COR-L47 (cell line): ENCODE measurements around the gene SMYD3.
"Not testable (repeated sequence)": the region's sequence is repeated elsewhere in the genome, so short reads cannot be mapped to it uniquely, and the experiment has no call there.

ENCODE experiments used
- DNase-seq: peaks from one replicate; lab custom pipeline; 2025; lab: John Stamatoyannopoulos, UW

Gene SMYD3

DNA sequence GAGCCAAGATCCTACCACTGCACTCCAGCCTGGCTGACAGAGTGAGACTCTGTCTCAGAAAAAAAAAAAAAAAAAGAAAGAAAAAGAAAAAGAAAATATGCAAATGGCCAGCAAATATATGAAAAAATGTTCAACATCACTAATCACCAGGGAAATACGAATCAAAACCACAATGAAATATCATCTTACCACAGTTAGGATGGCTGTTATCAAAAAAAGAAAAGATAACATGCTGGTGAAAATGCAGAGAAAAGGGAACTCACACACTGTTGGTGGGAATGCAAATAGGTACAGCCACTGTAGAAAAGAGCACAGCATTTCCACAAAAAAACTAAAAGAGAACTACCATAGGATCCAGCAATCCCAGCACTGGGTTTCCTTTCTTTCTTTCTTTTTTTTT, 477.5 kb downstream of the SMYD3 start:
- no peak for DNase-seq

DNA sequence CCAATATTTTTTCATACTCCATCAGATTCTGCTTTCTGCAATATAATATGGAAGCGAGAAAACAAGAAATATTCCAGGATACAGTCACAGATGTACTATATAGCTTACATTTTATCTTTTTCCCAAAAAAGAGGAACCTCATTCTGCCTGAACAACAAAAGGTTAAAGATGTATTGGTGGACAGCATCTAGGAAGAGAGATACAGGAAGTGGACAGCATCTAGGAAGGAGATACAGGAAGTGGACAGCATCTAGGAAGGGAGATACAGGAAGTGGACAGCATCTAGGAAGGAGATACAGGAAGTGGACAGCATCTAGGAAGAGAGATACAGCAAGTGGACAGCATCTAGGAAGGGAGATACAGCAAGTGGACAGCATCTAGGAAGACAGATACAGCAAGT, 483.0 kb downstream of the SMYD3 start:
- DNase-seq = not testable (repeated sequence)

DNA sequence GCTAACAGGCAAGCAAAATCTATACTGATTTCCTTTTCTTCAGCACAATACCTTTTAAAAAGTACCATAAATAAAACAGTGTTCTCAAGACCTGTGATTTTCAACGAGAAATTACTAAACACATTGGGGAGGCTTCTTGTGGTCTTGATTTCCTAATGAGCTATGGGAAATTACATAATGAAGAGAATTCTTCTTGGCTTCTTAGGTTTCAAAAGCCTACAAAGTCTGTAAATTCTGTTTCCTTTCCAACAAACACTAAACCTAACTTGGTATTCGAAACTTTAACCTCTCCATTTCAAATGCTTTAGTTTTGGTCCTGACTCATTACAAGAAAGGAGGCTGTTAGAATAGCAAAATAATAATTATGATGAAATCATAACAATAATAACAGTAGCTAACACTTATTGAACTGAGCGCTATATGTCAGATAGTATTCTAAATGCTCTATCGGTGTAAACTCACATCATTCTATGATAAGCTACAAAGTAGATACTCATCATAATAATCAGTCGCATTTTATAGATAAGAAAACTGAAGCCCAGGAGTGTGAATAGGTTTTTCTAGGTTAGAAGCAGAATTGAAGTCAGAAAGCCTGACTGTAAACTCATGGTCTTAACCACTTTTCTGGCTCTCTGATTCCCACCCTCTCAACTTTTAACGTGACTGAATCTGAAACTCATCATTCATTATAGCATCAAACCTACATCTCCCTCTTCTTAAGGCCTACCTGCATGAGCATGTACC, 486.7 kb downstream of the SMYD3 start:
- DNase-seq = no peak

DNA sequence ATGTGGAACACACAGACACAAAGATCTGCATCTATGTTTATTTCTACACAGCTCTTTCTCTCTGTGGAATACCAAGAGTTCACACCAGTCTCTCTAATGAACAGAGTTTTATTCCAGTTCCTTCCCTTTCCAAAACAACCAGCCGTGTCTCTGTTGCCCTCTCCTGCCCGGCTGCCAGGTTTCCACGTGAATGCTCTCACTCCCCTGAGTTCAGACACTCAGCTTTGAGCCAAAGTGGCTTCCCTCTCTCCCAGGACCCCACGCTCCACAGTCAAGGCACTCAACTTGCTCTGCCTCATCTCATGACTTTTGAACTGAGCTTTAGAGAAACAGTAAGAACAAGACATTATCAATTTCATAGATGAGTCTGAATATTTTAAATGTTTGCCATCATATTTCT, 488.9 kb downstream of the SMYD3 start:
- no peak for DNase-seq

DNA sequence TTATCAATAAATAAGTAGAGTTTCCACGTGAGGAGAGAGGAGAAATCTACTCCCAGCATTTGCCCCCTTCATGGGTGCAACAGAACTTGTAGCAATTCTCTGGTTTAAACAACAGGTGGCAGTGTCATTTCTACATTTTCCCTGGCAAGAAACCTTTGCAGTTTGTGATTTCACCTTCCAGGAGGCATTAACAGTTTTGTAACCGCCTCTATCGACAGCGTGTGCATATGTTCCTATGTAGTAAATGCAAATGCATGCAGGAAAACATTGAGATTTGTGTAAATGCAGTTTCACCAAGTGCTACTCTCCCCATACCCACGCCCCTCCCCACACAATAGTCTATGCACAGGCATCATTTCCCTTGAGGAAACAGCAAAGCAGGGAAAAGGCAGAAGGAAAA, 494.7 kb downstream of the SMYD3 start:
- peak; percentile 46 for DNase-seq

DNA sequence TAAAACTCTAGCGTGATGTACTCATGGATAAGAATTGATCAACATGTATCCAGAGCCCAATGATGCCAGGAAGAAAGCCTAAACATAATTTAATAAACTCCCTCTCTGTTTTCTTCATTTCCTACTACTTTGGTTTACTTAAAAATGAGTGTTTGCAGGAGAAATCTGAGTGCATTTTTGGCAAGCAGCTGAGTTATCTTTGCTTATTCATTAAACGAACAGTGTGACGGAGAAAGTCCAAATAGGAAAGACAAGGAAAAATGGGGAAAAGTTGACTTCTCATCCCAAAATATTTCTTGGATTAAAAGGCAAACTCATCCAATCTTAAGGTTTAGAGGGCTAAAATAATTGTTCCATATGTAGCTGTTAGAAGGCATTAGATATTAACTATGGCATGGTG, 496.7 kb downstream of the SMYD3 start:
- no peak for DNase-seq

DNA sequence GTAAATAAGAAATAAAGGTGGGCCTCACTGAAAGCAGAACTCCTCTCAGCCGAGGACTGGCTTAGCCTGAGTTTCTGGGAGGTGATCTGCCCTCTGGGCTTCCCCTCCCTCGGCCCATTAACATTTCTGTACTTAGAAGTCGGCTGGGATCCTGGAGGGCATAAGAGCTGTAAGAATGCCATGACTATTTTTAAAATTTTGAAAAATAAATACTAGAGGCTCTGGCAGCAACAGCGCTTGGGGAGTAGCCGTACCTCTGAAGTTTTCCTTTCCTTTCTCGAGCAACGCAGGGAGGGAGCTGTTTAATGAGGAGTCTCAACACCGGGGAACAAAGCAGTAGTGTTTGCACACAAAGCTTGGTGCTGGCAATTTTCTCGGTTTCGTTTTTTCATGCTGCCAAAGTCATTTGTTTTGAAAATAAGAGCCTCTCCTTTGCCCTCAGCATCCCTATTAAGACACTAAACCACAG, 498.7 kb downstream of the SMYD3 start:
- peak; percentile 60 for DNase-seq

DNA sequence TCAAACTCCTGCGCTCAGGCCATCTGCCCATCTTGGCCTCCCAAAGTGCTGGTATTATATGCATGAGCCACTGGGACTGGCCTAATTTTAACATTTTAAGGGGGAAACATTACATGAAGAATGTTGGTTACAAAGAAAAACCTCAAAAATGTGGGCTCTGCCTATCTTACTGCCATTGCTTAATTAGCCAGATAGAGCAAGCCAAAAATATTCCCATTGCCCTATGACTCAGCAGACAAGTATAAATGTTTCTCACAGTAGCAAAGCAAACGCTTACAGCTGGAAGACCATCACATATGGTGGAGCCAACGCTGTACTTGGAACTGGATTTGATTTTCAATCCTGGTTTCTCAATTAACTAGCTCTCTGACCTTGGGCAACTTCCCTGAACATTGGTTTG, 502.0 kb downstream of the SMYD3 start:
- DNase-seq = no peak

DNA sequence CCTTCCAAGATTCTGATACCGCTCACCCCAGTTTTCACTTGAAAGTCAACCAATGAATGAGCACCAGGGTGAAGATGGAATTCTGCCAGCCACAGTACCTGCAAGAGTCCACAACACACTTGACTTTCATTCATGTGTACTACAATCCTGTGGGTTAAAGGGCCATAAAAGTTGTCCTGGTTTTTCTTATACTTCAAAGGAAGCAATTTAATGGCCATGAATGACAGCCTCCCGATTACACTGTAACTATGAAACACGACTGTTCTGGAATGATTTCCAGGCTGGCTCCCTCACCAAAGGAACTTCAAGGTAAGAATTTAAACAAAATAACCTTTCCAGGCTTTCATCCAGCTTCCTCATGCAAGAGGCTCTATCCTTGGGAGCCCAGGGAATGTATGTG, 502.8 kb downstream of the SMYD3 start:
- no peak for DNase-seq

DNA sequence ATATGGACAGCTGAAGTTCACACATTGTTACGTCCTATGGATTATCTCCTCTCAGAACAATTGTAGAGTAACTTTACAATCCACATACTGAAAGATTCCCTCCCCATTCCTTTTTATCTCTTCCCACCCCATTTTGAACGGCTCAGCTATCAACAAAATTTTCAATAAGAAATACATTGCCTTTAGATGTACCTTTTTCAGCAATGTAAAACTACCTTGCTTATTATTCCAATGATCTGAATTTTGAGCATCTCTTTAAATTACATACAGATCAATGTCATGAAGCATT, 503.7 kb downstream of the SMYD3 start:
- DNase-seq = no peak

DNA sequence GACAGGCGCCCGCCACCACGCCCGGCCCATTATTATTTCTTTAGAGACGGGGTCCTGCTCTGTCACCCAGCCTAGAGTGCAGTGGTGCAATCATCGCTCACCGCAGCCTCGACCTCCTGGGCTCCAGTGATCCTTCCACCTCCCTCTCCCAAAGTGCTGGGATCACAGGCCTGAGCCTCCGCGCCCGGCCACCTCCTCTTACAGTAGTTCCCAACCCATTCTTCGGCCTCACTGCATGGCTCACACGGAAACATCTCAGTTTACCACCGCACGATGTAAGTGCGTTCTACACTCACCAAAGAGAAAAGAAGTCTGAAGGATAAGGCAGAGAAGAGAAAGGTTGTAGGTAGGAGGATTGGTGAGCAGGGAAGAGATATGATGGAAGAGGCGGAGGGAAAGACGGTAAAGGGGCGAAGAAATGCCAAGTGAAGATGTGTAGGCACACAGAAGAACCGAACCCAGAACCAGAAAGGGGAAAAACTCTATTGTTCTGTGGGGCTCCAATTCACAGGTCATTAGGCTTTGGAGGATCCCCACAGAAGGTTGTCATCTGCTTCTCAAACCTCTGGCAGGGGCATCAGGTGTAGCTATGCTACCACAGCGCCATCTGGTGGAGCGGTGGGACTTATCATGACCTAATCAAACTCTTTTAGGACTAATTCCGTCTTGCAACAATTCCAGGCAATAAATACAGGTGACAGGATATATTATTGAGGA, 504.2 kb downstream of the SMYD3 start:
- DNase-seq = peak; percentile 82

DNA sequence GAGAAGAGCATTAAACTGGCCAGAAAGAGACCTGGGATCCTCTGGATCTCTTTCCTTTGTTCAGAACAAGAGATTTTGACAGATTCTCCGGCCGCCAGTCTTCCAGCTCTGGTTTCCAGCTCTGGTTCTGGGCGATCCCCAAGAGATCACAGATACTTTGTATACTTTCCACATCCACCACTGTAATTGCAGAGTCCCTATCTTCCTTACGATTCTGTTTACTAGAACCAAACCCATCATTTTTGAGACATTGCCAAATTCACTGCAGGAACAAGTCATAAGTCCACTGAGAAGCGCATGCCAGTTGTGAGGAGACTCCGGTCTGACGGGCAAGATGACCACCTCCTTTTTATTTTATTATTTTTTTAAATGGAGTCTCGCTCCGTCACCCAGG, 505.2 kb downstream of the SMYD3 start:
- no peak for DNase-seq

DNA sequence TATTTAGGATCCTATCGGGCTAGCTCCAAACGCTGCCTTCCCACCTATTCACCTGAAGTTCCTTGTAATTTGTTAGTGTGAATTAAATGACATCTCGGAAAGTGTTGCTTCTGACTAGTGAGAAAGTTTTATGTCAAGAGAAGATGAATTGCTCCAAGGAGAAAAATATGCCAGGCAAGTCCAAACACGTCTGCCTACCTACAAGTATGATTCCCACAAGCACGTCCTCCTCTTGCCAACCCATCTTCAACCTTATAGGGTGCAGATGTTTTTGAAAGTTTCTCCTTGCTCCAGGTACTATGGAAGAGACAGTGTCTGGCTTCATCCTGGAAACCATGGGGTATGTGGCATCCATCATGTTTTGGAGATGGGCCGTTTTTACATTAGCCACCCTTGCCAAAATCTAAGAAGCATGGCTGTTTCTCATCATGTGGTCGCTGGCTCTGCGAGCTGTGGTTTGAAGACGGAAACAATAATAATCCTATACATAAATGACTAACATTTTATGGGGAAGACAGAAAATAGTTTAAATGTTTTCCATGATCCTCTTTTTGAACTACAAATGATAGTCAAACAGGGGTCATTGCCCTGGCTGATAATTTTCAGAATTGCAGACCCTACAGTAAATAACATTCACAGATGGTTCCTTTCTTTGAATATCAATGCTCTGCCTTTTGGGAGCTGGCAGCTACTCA, 505.8 kb downstream of the SMYD3 start:
- no peak for DNase-seq

DNA sequence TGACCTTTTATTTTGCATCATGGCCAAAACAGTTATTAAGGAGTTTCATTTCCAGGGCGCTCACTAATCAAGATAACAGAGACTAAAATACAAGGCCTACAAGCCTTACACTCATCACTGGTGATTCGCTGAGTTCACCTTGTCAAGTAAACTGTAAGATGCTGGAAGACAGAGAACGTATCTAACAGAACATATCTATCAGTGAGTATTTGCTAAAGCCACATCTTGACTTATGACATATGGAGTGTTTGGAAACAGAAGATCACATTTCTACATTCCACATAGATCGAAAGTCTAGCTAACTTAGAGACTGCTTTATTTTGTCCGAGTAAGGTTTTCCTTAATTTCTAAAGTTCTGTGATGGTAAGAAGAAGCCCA, 506.5 kb downstream of the SMYD3 start:
- DNase-seq = no peak

DNA sequence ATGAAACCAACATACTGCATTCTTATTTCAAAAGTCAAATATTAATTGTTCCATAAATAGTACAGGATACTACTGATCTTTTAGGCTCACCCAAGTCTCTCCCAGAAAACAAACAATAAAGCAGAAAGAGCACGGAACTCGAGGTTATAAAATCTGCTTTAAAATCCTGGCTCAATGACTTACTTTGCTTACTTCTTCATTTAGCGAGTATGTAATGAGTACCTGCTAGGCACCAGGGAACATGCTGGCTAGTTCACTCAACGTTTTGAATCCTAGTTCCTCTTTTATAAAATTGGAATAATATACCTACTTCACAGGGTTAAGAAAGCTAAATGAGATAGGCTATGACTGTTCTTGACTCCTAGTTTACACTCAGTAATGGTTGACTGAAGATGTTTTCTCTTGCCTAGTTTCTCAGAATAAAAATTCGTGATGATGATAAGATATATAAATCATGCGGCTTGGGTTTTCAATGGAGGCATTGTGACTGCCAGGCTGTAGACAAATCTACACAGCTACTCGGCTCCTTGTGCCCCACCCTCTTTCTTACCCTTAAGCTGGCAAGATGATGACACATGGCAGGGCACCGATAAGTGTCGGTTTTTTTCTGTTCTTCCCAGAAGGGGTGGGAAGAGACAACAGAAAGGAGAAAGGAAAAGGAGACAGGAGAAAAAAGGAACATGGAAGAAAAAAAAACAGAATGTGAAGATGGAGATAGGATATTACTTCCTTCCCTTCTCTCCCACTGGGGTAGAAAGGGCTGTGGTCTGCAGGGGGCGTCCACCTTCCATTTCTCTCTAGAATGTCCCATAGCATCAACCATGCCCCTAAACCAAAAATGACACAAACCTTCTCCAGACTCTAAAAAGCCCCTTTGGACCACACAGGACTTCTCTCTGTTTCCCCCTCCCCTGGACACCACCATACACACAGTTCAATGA, 507.1 kb downstream of the SMYD3 start:
- DNase-seq = no peak

DNA sequence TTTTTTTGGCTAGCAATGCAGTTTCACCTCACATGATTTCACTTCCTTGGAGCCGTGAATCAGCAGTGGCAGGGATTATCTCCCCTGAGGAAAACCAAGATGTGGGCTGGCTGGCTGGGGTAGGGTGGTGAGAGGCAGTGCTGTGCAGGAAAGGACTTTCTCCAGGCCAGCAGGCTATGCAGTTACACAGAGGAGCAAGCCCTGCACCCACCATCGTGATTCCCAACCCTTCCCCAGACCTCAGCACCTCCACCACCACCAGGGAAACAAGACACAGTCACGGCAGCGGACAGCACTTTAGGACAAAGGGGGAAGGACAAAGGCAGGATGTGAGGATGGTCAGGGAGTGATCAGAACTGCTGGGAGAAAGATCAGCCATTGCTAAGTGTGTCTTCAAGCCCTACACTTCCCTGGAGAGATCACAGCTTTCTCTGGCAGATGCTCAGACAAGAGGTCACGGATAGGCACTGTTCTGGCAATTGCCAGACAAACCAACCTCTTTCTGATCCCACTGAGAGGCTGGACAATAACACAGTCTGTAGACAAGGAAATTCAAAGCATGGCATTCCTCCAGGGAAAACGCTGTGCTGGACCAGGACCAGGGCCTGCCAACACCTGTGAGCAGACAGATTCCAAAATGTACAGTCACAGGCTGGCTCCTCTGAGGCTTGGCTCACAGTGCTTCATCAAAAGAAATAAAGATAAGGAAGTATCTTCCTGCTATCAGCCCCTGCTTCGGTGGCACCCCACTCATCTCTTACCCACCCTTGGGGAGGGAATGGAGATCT, 509.4 kb downstream of the SMYD3 start:
- DNase-seq = no peak

DNA sequence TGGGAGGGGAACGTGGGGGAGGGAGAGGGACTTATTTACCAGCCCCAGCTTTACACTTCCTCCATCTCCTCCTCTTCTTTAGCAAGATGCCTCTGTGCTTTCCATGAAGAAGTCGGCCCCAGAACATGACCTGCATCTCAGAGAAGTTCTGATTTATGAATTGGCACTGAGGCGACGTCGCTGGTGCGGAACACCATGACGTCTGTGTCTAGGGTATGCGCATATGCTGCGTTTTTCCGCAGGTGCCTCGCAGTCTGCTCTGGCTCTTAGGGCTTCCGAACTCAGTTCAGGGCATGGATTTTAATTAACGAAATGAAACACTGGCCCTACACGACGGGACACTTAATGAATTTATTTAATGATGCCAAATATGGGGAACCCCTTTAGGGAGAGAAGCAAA, 510.3 kb downstream of the SMYD3 start:
- DNase-seq = no peak

DNA sequence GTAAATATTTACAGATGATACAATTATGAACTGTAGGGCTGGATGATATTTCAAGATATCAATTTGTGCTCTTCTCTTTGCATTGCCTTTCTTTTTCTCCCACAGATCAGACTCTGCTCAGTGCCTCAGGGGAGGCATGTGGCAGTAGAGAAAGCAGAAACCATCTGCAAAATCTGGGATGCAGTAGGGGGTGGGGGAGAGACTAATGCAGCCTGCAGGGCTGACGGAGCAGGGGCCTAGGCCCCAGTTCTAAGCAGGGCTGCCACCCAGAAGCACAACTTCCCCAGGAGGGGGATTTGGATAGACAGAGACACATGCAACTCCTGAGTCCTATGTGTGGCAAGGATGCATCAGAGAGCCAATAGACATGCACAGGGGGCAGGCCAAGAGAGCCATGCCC, 511.6 kb downstream of the SMYD3 start:
- DNase-seq = no peak

DNA sequence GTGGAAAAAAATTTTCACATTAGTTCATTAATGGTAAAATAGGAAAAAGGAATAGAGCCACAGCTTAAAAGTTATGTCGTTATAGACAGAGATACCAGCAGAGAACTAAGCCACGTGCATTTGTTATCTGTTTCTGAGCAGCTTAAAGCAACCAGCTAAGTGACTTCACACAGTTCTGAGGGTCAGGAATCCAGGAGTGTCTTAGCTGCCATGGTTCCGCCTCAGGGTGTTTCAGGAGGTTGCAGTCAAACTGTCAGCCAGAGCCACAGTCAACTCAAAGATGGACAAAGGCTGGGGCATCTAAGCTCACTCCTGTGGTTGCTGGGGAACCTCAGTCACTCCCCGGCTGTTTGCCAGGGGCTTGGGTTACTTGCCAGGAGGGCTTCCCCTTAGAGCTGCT, 515.8 kb downstream of the SMYD3 start:
- no peak for DNase-seq

DNA sequence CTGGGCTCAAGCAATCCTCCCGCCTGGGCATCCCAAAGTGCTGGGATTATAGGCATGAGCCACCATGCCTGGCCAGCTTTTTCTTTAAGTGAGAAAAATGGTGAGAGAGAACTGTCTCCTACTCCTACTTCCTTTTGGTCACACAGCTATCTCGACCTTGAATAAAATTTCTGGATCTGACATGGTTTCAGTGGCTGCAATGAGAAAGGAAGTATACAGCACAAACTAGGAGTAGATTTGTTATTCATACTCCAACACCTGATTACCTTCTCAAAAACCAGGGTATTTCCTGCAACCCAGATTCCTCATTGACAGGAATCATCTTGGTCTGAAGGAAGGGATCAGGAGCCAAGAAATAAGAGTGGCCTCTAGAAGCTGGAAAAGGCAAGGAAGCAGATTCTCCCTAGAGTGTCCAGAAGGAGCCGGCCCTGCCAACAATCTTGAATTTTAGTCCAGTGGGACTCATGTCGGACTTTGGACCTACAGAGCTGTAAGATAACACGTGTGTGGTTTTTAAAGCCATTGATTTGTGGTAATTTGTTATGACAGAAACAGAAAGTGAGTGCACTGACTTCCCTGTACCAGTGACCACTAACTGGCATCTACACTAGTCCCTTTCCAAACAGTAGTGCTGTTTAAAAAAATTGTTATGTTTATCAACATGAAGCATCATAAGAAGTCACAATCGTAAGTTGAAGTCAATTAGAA, 516.6 kb downstream of the SMYD3 start:
- DNase-seq = no peak
